ENCODE measurements around the gene ASB1. TPM values are rescaled to one million over a fixed set of nuclear protein-coding genes. Genes with fewer than 3 reads are reported as not detected.
"Not testable (repeated sequence)": the region's sequence is repeated elsewhere in the genome, so short reads cannot be mapped to it uniquely, and the experiment has no call there.

The ASB1 gene
- total RNA-seq, 1 experiment from 2014 or later: 27.7 TPM

GRCh38 chr2:238401551-238401950 lies 25.2 kb upstream of the ASB1 start:
- in situ Hi-C loops (cut with HindIII; ENCODE audit: low sequenced_read_pairs): no loop called here
- no peak for DNase-seq (ENCODE audit: low spot score)

- in situ Hi-C loops (cut with HindIII; ENCODE audit: low sequenced_read_pairs): no loop called here
- no peak for DNase-seq (ENCODE audit: low spot score)
Measured at GRCh38 chr2:238403632-238404405, 22.9 kb upstream of the ASB1 start.

DNA sequence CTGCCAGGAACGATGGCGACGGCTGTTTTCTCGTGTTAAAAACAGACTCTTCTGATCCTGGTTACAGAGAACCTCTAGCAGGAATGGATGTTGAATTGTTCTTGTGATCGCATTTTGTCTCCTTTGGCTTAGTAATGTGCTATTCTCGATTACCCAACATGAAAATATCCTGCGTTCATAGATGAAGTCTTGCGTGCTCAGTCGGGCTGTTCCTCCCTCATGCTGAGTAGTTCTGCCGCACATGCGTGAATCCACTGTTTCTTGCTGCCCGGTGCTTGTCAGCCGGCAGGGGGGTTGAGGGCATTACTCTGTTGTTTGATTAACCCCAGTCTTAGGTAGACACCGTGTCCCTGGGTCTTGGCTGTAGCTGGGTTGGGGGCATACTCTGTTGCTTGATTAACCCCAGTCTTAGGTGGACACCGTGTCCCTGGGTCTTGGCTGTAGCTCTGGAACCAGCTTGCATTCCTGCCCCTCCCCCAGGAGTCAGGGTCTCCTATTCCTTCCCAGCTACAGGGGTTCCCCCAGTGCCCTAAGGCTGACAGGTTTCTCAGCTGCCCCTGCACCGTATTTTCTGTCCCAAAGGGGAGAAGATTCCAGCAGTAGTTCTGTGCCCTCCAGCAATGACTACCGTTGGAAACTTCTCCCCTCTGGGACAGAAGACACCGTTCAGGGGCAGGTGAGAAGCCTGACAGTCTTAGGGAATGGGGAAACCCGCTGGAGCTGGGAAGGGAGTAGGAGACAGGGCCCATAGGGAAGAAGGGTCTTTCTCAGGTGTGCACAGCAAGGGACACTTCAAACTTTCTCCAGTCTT lies 22.1 kb upstream of the ASB1 start:
- DNase-seq (ENCODE audit: low spot score): no peak

GRCh38 chr2:238405217-238405555 lies 21.5 kb upstream of the ASB1 start:
- in situ Hi-C loops (cut with HindIII; ENCODE audit: low sequenced_read_pairs); DNase-seq (ENCODE audit: low spot score): not testable (repeated sequence)

More for the DNA sequence above, 22.1 kb upstream of the ASB1 start:
- in situ Hi-C loops (cut with HindIII; ENCODE audit: low sequenced_read_pairs): no loop called here

DNA sequence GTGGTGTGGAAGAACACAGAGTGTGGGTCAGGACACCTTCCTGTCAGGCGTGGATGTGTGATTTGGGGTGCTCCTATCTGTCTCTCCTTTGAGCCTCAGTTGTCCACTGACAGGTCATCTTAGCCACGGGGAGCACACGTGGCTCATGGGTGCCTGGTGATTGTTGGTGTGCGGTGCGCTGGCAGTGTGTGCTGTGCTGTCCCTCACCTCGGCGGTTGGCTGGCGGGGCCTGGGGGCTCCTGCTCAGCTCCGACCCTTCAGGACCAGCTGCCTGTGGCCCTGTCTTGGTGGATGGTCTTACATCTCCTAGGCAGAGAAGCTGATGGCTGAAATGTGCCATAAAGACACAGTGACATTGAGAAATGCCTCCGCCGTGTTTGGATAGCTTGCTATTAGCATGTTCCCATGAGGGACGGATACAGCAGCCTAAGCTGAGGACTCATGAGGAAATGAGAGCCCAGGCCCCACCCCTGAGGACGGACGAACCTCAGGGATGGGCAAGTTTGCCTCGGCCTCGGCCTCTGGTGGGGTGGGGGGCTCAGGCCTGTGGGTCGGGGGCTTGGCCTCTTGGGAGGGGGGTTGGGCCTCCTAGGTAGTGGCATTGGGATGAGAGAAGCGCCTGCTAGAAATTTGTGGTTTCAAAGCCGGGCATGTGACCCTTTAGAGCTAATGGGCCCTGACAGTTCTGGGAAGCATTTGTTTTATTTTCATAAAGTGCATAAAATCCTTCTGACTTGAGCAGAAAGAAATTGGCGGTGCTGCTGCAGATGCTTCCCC lies 20.3 kb upstream of the ASB1 start:
- in situ Hi-C loops (cut with HindIII; ENCODE audit: low sequenced_read_pairs): no loop called here
- DNase-seq (ENCODE audit: low spot score): no peak

DNA sequence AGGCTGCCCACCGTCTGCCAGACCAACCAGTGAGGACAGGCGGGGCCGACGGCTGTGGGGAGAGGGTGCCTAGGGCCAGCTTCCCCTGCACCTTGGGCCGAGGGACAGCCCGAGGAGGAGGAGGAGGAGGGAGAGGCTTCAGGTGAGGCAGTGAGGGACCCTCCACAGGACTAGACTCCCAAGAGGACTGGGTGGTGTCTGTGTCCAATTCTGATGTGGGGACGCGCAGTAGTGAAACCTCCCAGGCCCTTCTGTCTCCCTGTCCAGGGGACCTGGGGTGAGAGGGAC lies 19.8 kb upstream of the ASB1 start:
- DNase-seq (ENCODE audit: low spot score): no peak

GRCh38 chr2:238407566-238407965 lies 19.2 kb upstream of the ASB1 start:
- no peak for DNase-seq (ENCODE audit: low spot score)
- in situ Hi-C loops (cut with HindIII; ENCODE audit: low sequenced_read_pairs): no loop called here

More for the DNA sequence above, 19.8 kb upstream of the ASB1 start:
- in situ Hi-C loops (cut with HindIII; ENCODE audit: low sequenced_read_pairs): no loop called here

GRCh38 chr2:238408615-238409340 lies 17.9 kb upstream of the ASB1 start:
- no peak for DNase-seq (ENCODE audit: low spot score)
- in situ Hi-C loops (cut with HindIII; ENCODE audit: low sequenced_read_pairs): no loop called here

DNA sequence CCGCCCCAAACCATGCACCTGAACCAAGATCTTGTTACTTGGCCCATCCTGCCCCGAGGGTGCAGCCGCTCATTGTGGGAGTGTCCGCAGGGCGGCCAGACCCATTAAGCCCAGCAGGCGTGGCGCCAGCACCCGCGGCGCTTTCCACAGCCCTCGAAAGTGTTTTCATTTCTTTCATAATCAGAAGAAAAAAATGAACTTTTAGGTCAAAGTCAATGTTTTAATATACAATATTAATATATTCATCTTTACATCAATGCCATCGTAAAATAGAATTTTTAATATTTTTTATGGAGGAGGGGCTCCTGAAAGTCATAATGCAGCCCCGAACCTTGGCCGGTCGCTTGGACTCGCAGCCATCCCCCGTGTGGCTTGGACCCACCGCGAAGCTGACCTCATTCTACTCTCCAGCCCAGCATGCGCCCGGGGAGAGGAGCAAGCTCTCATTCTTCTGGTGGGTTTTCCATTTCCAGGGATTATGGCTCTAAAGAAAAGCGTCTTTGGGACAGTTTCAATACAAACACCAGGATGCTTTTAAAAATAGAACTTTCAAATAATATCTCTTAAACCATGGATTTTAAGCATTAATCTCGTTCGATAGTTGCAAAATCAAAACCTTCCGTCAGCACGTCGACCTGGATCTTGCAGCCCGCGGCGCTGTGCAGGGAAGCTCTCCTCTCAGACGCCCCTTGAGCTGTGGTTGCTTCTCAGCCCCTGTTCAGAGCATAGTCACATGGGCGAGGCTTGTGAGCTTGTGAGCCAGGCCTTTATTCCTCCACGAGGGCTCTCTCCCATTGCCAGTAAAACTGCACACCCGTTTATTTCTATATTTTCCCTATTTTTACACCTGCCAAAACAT lies 17.2 kb upstream of the ASB1 start:
- no peak for DNase-seq (ENCODE audit: low spot score)
- in situ Hi-C loops (cut with HindIII; ENCODE audit: low sequenced_read_pairs): no loop called here

GRCh38 chr2:238412067-238412767 lies 14.5 kb upstream of the ASB1 start:
- in situ Hi-C loops (cut with HindIII; ENCODE audit: low sequenced_read_pairs): no loop called here
- no peak for DNase-seq (ENCODE audit: low spot score)

- in situ Hi-C loops (cut with HindIII; ENCODE audit: low sequenced_read_pairs): no loop called here
- no peak for DNase-seq (ENCODE audit: low spot score)
Measured at GRCh38 chr2:238413368-238413767, 13.4 kb upstream of the ASB1 start.

DNA sequence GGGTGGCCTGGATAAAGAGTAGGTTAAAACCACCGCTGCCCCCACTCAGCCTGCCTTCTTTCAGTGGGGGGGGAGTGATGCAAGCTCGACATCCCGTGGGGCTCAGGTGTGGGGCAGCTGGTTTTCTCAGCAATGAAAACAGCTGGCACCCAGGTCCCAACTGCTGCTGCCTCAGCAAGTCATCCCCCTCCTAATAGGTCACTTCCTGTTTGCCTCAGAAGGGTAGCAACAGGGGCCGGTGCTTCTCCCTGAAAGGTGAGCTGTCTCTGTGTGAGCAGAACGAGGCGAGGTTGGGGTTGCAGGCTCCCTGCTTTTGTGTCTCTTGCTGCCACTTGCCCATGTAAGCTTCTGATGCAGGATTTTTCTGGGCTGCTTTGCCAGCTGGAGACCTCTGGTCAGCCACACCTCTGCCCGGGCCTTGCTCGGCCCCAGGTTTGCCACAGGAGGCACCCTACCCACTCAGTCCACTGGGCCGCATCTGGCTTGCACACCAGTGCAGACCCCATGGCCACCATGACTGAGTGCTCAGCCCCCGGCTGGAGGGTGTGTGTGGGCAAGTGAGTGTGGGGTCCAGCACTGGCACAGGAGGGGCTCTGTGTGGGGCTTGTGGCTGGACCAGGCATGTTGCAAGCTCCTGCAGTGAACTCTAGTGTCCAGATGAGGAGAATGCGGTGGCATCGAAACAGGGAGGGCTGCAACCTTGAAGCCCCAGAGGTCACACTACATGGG lies 11.5 kb upstream of the ASB1 start:
- in situ Hi-C loops (cut with HindIII; ENCODE audit: low sequenced_read_pairs): no loop called here
- DNase-seq (ENCODE audit: low spot score): no peak

DNA sequence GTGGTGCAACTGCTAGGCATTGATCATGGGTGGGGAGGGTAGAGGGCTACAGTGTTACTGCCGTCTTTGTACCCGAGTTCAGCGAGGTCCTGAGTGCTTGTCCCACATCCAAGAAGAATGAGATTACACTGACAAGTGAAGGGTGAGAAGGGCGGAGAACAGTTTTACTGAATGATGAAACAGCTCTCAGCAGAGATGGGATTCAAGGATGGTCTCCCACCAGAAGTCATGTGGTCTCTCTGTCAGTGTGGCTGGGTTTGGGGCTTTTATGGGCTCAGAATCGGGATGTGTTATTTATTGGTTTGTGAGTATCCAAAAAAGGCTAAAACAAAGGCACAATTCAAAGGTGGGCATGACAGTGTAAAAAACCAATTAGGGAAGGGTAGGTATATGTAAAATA lies 10.8 kb upstream of the ASB1 start:
- in situ Hi-C loops (cut with HindIII; ENCODE audit: low sequenced_read_pairs): no loop called here
- no peak for DNase-seq (ENCODE audit: low spot score)

GRCh38 chr2:238418196-238418998 lies 8.3 kb upstream of the ASB1 start:
- in situ Hi-C loops (cut with HindIII; ENCODE audit: low sequenced_read_pairs): no loop called here
- no peak for DNase-seq (ENCODE audit: low spot score)

GRCh38 chr2:238418999-238419546 lies 7.7 kb upstream of the ASB1 start:
- in situ Hi-C loops (cut with HindIII; ENCODE audit: low sequenced_read_pairs): no loop called here
- DNase-seq (ENCODE audit: low spot score): no peak

- in situ Hi-C loops (cut with HindIII; ENCODE audit: low sequenced_read_pairs): no loop called here
- DNase-seq (ENCODE audit: low spot score): no peak
Measured at GRCh38 chr2:238420442-238420841, 6.3 kb upstream of the ASB1 start.
